ENCODE results near the gene DHRS12.

- TF ChIP-seq, protein P1, sequence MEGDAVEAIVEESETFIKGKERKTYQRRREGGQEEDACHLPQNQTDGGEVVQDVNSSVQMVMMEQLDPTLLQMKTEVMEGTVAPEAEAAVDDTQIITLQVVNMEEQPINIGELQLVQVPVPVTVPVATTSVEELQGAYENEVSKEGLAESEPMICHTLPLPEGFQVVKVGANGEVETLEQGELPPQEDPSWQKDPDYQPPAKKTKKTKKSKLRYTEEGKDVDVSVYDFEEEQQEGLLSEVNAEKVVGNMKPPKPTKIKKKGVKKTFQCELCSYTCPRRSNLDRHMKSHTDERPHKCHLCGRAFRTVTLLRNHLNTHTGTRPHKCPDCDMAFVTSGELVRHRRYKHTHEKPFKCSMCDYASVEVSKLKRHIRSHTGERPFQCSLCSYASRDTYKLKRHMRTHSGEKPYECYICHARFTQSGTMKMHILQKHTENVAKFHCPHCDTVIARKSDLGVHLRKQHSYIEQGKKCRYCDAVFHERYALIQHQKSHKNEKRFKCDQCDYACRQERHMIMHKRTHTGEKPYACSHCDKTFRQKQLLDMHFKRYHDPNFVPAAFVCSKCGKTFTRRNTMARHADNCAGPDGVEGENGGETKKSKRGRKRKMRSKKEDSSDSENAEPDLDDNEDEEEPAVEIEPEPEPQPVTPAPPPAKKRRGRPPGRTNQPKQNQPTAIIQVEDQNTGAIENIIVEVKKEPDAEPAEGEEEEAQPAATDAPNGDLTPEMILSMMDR (IDR thresholded peaks at IDR 0.05) = no peak
- no peak for TF ChIP-seq POLR2A (IDR thresholded peaks at IDR 0.05)
- no peak for TF ChIP-seq POLR2AphosphoS5 (IDR thresholded peaks at IDR 0.05; ENCODE audit: insufficient read depth in 1 of 2, low read depth in 1 of 2)
Measured at GRCh38 chr13:51770160-51770559, 33.8 kb downstream of the DHRS12 start.

Data from vagina (tissue), 2 donors.